GM12873 (cell line): ENCODE data around the gene TMEM106B.

Experiments used
- TF ChIP-seq, protein P1 (sequence below): IDR thresholded peaks from 2 replicates; pipeline ENCODE4 v1.5.1; 2012; ENCODE audit warnings: low read depth, mild to moderate bottlenecking, moderate library complexity, low read length, control low read depth; ENCODE audit not compliant: insufficient read depth; ENCODE audit errors: missing control alignments

TMEM106B gene

DNA sequence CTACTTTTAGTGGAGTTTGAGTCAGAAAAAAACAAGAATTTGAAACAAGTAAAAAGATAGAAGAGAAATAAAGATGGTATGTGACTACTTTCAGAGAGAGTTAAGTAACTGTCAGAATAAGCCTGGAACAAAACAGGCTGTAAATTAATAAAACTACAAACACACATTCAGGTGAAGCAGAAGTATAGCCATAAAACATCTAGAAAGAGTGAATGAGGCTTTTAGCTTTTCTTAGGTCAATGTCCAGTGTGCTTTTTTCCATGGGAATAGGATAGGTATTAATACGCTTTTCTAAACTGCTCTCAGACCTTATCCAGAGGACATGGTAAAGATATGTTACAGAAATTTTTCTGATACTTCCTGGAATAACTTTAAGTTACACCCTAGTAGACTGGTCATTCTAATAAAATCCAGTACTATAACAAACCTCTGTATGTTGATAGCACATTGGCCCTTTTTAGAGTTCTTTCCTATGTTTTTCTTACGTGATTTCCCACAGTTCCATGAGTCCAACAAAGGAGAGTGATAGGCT is 23.3 kb downstream of the TMEM106B start:
- TF ChIP-seq, protein P1, sequence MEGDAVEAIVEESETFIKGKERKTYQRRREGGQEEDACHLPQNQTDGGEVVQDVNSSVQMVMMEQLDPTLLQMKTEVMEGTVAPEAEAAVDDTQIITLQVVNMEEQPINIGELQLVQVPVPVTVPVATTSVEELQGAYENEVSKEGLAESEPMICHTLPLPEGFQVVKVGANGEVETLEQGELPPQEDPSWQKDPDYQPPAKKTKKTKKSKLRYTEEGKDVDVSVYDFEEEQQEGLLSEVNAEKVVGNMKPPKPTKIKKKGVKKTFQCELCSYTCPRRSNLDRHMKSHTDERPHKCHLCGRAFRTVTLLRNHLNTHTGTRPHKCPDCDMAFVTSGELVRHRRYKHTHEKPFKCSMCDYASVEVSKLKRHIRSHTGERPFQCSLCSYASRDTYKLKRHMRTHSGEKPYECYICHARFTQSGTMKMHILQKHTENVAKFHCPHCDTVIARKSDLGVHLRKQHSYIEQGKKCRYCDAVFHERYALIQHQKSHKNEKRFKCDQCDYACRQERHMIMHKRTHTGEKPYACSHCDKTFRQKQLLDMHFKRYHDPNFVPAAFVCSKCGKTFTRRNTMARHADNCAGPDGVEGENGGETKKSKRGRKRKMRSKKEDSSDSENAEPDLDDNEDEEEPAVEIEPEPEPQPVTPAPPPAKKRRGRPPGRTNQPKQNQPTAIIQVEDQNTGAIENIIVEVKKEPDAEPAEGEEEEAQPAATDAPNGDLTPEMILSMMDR: no peak

DNA sequence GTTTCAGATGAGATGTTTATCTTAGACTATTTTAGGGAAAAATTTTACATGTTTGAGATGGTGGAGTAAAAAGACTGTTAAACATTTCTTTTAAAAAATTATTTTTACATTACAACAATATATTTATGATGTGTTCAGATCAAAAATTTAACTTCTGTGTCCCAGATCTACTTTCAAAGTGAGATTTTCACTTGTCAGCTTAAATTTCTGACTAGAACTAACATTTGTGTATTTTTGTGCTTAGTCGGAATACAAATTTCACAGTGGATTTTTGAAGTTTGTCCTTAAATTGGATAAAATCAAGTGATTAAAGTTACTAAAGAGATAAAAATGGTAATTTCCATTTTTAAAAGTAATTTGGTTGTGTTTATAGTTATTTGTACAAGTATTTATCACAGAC is 24.9 kb downstream of the TMEM106B start:
- TF ChIP-seq, protein P1: no peak

DNA sequence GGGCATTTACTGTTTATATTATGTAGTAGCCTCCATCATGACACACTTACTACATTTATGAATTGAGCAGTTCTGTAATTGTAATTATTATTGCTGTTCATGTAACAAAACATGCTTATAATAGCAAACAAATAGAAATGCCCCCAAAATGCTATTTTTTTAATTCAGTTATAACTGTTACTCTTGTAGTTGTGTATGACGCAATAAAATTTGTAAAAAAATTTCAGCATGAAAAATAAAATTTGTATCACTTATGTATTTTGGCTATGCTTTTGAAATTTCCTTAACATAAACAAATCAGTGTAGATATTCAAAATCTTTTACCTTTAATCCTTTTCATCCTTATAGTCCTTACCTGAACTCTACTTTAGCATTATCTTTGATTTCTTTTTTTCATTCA is 25.9 kb downstream of the TMEM106B start:
- TF ChIP-seq, protein P1: no peak

DNA sequence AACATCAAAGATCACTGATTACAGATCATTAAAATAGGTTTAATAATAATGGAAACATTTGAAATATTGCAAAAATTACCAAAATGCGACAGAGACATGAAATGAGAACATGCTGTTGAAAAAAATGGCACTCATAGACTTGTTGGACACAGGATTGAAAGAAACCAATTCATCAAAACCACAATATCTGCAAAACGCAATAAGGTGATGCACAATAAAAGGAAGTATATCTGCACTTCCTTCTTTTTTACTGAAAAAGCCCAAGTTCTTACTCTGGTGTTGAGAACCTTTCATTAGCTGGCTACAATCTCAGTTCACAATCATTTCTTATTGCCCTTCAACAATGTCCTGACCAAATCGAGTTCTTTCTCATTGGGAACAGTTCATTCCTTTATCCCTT is 28.7 kb downstream of the TMEM106B start:
- TF ChIP-seq, protein P1: no peak

DNA sequence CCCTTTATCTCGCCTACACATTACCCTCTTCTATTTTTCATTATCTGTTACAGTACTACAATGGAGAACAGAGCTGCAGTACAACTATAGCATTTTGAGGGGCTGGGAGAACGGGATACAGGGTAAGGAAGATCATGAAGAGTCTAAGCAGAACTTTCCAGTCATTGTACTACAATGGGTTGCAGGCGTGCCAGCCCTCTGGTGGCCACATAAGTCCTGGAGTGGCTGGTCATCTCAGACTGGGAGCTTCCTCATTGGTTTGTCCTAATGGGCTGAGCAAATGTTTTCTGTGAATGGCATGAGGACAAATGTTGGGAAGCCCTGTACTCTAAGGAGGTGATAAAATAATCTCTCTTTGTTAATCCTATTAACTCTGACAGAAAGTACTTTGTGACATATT is 33.0 kb downstream of the TMEM106B start:
- TF ChIP-seq, protein P1: peak; percentile 33

DNA sequence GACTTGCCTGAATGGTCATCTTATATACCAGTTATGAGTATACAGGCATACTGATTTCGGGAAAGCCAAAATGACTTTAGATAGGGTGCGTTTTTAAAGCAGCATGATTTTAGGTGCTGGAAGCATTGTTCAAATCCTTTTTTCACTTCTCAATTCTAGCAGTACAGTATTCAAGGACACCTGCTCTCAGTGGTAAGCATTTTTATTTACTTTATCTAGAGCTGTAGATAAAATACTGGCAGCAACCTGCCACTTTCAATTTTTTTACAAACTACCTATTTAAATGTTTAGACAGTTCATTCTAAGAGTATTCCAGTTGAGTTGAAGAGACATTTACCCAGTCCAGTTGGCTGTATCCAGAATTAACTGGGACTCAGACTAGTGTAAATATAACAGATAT is 33.6 kb downstream of the TMEM106B start:
- TF ChIP-seq, protein P1: no peak

DNA sequence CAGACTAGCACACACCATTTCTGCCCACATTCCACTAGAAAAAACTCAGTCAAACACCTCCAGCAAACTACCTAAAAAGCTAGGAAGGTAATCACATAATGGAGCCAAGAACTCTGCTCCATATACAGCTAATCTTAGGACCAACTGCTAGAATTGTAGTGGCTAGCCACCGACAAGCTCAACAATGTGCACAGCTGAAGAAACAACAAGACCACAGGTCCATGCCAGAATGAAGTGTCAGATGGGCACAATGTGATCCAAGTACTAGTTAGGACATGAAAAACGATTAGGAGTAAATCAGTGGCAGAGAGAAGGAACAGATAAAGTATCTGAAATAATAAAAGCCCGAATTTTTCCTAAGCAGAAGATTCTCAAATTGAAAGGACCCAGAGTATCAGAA is 38.6 kb downstream of the TMEM106B start:
- TF ChIP-seq, protein P1: no peak
